ENCODE results near the gene CD300H.

Gene CD300H

GRCh38 chr17:74554909-74555308 lies 12.4 kb downstream of the CD300H start:
- in situ Hi-C loops (cut with HindIII; ENCODE audit: low sequenced_read_pairs): no loop called here

GRCh38 chr17:74552037-74552436 lies 15.3 kb downstream of the CD300H start:
- in situ Hi-C loops (cut with HindIII; ENCODE audit: low sequenced_read_pairs): no loop called here

- in situ Hi-C loops (cut with HindIII; ENCODE audit: low sequenced_read_pairs): no loop called here
Measured at GRCh38 chr17:74550602-74551001, 16.7 kb downstream of the CD300H start.

- in situ Hi-C loops (cut with HindIII; ENCODE audit: low sequenced_read_pairs): no loop called here
Measured at GRCh38 chr17:74549343-74549742, 18.0 kb downstream of the CD300H start.

- in situ Hi-C loops (cut with HindIII; ENCODE audit: low sequenced_read_pairs): no loop called here
Measured at GRCh38 chr17:74547736-74548135, 19.6 kb downstream of the CD300H start.

GRCh38 chr17:74547264-74547663 lies 20.0 kb downstream of the CD300H start:
- in situ Hi-C loops (cut with HindIII; ENCODE audit: low sequenced_read_pairs): no loop called here

GRCh38 chr17:74546586-74546985 lies 20.7 kb downstream of the CD300H start:
- in situ Hi-C loops (cut with HindIII; ENCODE audit: low sequenced_read_pairs): no loop called here

- in situ Hi-C loops (cut with HindIII; ENCODE audit: low sequenced_read_pairs): no loop called here
Measured at GRCh38 chr17:74545843-74546230, 21.5 kb downstream of the CD300H start, which contains the start of gene CD300C. Gene CD300C, minus strand, starts transcription at chr17:74546115. Its CDS starts 333 bp downstream, at chr17:74545782.

- in situ Hi-C loops (cut with HindIII; ENCODE audit: low sequenced_read_pairs): no loop called here
Measured at GRCh38 chr17:74544991-74545842, 22.1 kb downstream of the CD300H start.

GRCh38 chr17:74543891-74544760 lies 23.2 kb downstream of the CD300H start:
- in situ Hi-C loops (cut with HindIII; ENCODE audit: low sequenced_read_pairs): no loop called here

- in situ Hi-C loops (cut with HindIII; ENCODE audit: low sequenced_read_pairs): no loop called here
Measured at GRCh38 chr17:74543406-74543805, 23.9 kb downstream of the CD300H start.

GRCh38 chr17:74542727-74543383 lies 24.5 kb downstream of the CD300H start:
- in situ Hi-C loops (cut with HindIII; ENCODE audit: low sequenced_read_pairs): no loop called here

- in situ Hi-C loops (cut with HindIII; ENCODE audit: low sequenced_read_pairs): no loop called here
Measured at GRCh38 chr17:74542166-74542565, 25.1 kb downstream of the CD300H start.

- in situ Hi-C loops (cut with HindIII; ENCODE audit: low sequenced_read_pairs): no loop called here
Measured at GRCh38 chr17:74541176-74542111, 25.9 kb downstream of the CD300H start.

GRCh38 chr17:74539281-74539820 lies 28.0 kb downstream of the CD300H start:
- in situ Hi-C loops (cut with HindIII; ENCODE audit: low sequenced_read_pairs): no loop called here

- in situ Hi-C loops (cut with HindIII; ENCODE audit: low sequenced_read_pairs): no loop called here
Measured at GRCh38 chr17:74536890-74537289, 30.4 kb downstream of the CD300H start.

- in situ Hi-C loops (cut with HindIII; ENCODE audit: low sequenced_read_pairs): no loop called here
Measured at GRCh38 chr17:74532115-74532514, 35.2 kb downstream of the CD300H start.

- in situ Hi-C loops (cut with HindIII; ENCODE audit: low sequenced_read_pairs): no loop called here
Measured at GRCh38 chr17:74531231-74531761, 36.0 kb downstream of the CD300H start, which contains the start of gene CD300LB. Gene CD300LB, minus strand, starts transcription at chr17:74531475. Its CDS starts 125 bp downstream, at chr17:74531350.

- in situ Hi-C loops (cut with HindIII; ENCODE audit: low sequenced_read_pairs): no loop called here
Measured at GRCh38 chr17:74530831-74531150, 36.5 kb downstream of the CD300H start.

GRCh38 chr17:74529243-74529642 lies 38.1 kb downstream of the CD300H start:
- in situ Hi-C loops (cut with HindIII; ENCODE audit: low sequenced_read_pairs): no loop called here

Measured in DLD1 (cell line).